ENCODE measurements around the gene HNRNPA3. TPM values are rescaled to one million over a fixed set of nuclear protein-coding genes. Genes with fewer than 3 reads are reported as not detected.
A peak's percentile ranks its signal among the peaks of the same experiment; 100 is the strongest.

Gene HNRNPA3
- total and polyA plus RNA-seq, 2 of the 13 experiments (the other 11 are each of a cell fraction or from before 2014, with no cell fraction given), result 73.3 to 97.7 TPM

GRCh38 chr2:177265824-177266817 is 53.5 kb downstream of the HNRNPA3 start (continued):
- TF ChIP-seq MXI1 (IDR thresholded peaks at IDR 0.05; ENCODE audit: borderline replicate concordance, low read depth, low read length) (no peak), MEF2D (CRISPR knock-in tag; IDR thresholded peaks at IDR 0.05) (no peak), FOXA1 (IDR thresholded peaks at IDR 0.05) (no peak), FOXA1 (CRISPR knock-in tag; IDR thresholded peaks at IDR 0.05) (peak; percentile 59; the same call in 1 of the 2 replicates), GATAD1 (CRISPR knock-in tag; IDR thresholded peaks at IDR 0.05) (no peak), HIVEP1 (CRISPR knock-in tag; IDR thresholded peaks at IDR 0.05) (no peak), ZNF142 (CRISPR knock-in tag; IDR thresholded peaks at IDR 0.05) (no peak), BCL6 (CRISPR knock-in tag; IDR thresholded peaks at IDR 0.05) (peak; percentile 85), NR2F6 (IDR thresholded peaks at IDR 0.05) (peak; percentile 36), NR2F6 (CRISPR knock-in tag; IDR thresholded peaks at IDR 0.05) (0 out of 2 replicates have a peak, but pooled peaks have one; percentile 22), PRDM4 (CRISPR knock-in tag; IDR thresholded peaks at IDR 0.05; ENCODE audit: borderline replicate concordance) (no peak), HHEX (CRISPR knock-in tag; IDR thresholded peaks at IDR 0.05) (no peak), ZNF24 (IDR thresholded peaks at IDR 0.05) (no peak), ZNF550 (CRISPR knock-in tag; IDR thresholded peaks at IDR 0.05; ENCODE audit: borderline replicate concordance) (no peak), ZNF660 (CRISPR knock-in tag; IDR thresholded peaks at IDR 0.05; ENCODE audit: borderline replicate concordance, low read depth) (no peak), MYNN (CRISPR knock-in tag; IDR thresholded peaks at IDR 0.05; ENCODE audit: low read depth) (no peak), GLMP (CRISPR knock-in tag; IDR thresholded peaks at IDR 0.05; ENCODE audit: borderline replicate concordance) (no peak), RARA (CRISPR knock-in tag; IDR thresholded peaks at IDR 0.05) (peak; percentile 41), SIN3A (IDR thresholded peaks at IDR 0.05; ENCODE audit: borderline replicate concordance, low read depth, low read length) (no peak), SMYD3 (CRISPR knock-in tag; IDR thresholded peaks at IDR 0.05) (no peak), CREM (IDR thresholded peaks at IDR 0.05) (peak; percentile 65), CREM (CRISPR knock-in tag; IDR thresholded peaks at IDR 0.05) (no peak)

All from HepG2 (cell line).